Cardiac muscle cell (in vitro differentiated cells and primary cell): ENCODE data around the gene ERP27. TPM values are rescaled to one million over a fixed set of nuclear protein-coding genes. Genes with fewer than 3 reads are reported as not detected.

Experiments
- DNase-seq, 2 donors: peaks; one replicate each; pipeline versions ENCODE4 v3.0.0 to v3.0.0-alpha.2; 2010 to 2017; ENCODE audit warnings: low read depth in 1 of 2, low spot score in 1 of 2
- H3K27ac ChIP-seq: fragments of 200-600 bp; sonication (generic); 2 replicates; pipeline ENCODE4 v1.5.1; 2016
- H3K27me3 ChIP-seq: fragments of 200-600 bp; sonication (generic); 2 replicates; pipeline ENCODE4 v1.6.0; 2016; ENCODE audit warnings: control low read depth
- H3K36me3 ChIP-seq: fragments of 200-600 bp; sonication (generic); 2 replicates; pipeline ENCODE4 v1.5.1; 2016; ENCODE audit warnings: control low read depth
- H3K4me1 ChIP-seq: fragments of 200-600 bp; sonication (generic); 2 replicates; pipeline ENCODE4 v1.8.1; 2017; ENCODE audit warnings: low read depth, mild to moderate bottlenecking, mixed run types
- H3K4me3 ChIP-seq: fragments of 200-600 bp; sonication (generic); 2 replicates; pipeline ENCODE4 v1.5.1; 2016; ENCODE audit warnings: mild to moderate bottlenecking
- H3K9me3 ChIP-seq: fragments of 200-600 bp; sonication (generic); 2 replicates; pipeline ENCODE4 v1.5.1; 2017; ENCODE audit warnings: low read depth, mild to moderate bottlenecking, control low read depth
- CTCF ChIP-seq: IDR thresholded peaks from 2 replicates; pipeline ENCODE4 v1.5.1; 2012; ENCODE audit warnings: low read depth, mild to moderate bottlenecking, low read length
- polyA plus RNA-seq: library from polyadenylated mRNA; unstranded; fragments of >200 nt; fragmentation: Nextera tagmentation; extraction: Ambion mirVana; gene quantifications from 2 replicates; pipeline ENCODE4 v1.2.1, GENCODE V29; 2016
- total RNA-seq: library from RNA; depleted of rRNA; stranded (reverse); fragments of >200 nt; gene quantifications from 2 replicates; pipeline ENCODE4 v1.2.3, GENCODE V29; 2016

Gene ERP27
- total and polyA plus RNA-seq, 2 experiments from 2014 or later: not detected

- TF ChIP-seq CTCF: no peak
- Histone ChIP-seq H3K36me3 (no peaks in the 10 kb centered on the region), H3K4me1 (peaks cover 3% of the 10 kb centered on the region), H3K9me3 (no peaks in the 10 kb centered on the region), H3K27ac (no peak overlapping the region), H3K27me3 (no peaks in the 10 kb centered on the region), H3K4me3 (no peak overlapping the region)
- DNase-seq: no peak
Measured at GRCh38 chr12:14930299-14930698, 8.0 kb downstream of the ERP27 start.

- Histone ChIP-seq H3K27me3 (no peaks in the 10 kb centered on the region), H3K4me1 (peaks cover 3% of the 10 kb centered on the region), H3K27ac (no peak overlapping the region), H3K9me3 (no peaks in the 10 kb centered on the region), H3K36me3 (no peaks in the 10 kb centered on the region), H3K4me3 (no peak overlapping the region)
- TF ChIP-seq CTCF: no peak
- peak in 1 of 2 donors; percentile 54 for DNase-seq
Measured at GRCh38 chr12:14928931-14929330, 9.4 kb downstream of the ERP27 start.

- peaks cover 3% of the 10 kb centered on the region for H3K4me1 ChIP-seq
- no peak for TF ChIP-seq CTCF
- no peak overlapping the region for H3K27ac ChIP-seq
- no peaks in the 10 kb centered on the region for H3K9me3 ChIP-seq
- no peak for DNase-seq
- no peaks in the 10 kb centered on the region for H3K27me3 ChIP-seq
- H3K4me3 ChIP-seq: no peak overlapping the region
- no peaks in the 10 kb centered on the region for H3K36me3 ChIP-seq
Measured at GRCh38 chr12:14927267-14927666, 11.1 kb downstream of the ERP27 start.

GRCh38 chr12:14924541-14924940 is 13.8 kb downstream of the ERP27 start:
- no peak overlapping the region for H3K4me3 ChIP-seq
- peaks cover 3% of the 10 kb centered on the region for H3K4me1 ChIP-seq
- no peak for TF ChIP-seq CTCF
- no peak overlapping the region for H3K27ac ChIP-seq
- H3K27me3 ChIP-seq: no peaks in the 10 kb centered on the region
- no peak for DNase-seq
- no peaks in the 10 kb centered on the region for H3K9me3 ChIP-seq
- H3K36me3 ChIP-seq: no peaks in the 10 kb centered on the region

- TF ChIP-seq CTCF: no peak
Measured at GRCh38 chr12:14923944-14924343, 14.4 kb downstream of the ERP27 start.

GRCh38 chr12:14921218-14921617 is 17.1 kb downstream of the ERP27 start:
- no peaks in the 10 kb centered on the region for H3K27me3 ChIP-seq
- H3K9me3 ChIP-seq: no peaks in the 10 kb centered on the region
- H3K27ac ChIP-seq: no peak overlapping the region
- no peaks in the 10 kb centered on the region for H3K4me1 ChIP-seq
- DNase-seq: no peak
- no peaks in the 10 kb centered on the region for H3K36me3 ChIP-seq
- no peak for TF ChIP-seq CTCF
- H3K4me3 ChIP-seq: no peak overlapping the region

More at GRCh38 chr12:14923944-14924343, 14.4 kb downstream of the ERP27 start:
- H3K4me3 ChIP-seq: no peak overlapping the region
- no peaks in the 10 kb centered on the region for H3K9me3 ChIP-seq
- no peaks in the 10 kb centered on the region for H3K4me1 ChIP-seq
- no peaks in the 10 kb centered on the region for H3K27me3 ChIP-seq
- H3K36me3 ChIP-seq: no peaks in the 10 kb centered on the region
- H3K27ac ChIP-seq: no peak overlapping the region
- DNase-seq: no peak
